LNCAP (cell line): ENCODE results near the gene HOXD10.

Source experiments
- TF ChIP-seq, protein P1 (sequence below): fragments of 450-650 bp; IDR thresholded peaks from 2 replicates; pipeline ENCODE4 v1.5.1; 2017; ENCODE audit warnings: mild to moderate bottlenecking

Gene HOXD10

GRCh38 chr2:176138526-176138922 lies 21.9 kb downstream of the HOXD10 start:
- TF ChIP-seq, protein P1, sequence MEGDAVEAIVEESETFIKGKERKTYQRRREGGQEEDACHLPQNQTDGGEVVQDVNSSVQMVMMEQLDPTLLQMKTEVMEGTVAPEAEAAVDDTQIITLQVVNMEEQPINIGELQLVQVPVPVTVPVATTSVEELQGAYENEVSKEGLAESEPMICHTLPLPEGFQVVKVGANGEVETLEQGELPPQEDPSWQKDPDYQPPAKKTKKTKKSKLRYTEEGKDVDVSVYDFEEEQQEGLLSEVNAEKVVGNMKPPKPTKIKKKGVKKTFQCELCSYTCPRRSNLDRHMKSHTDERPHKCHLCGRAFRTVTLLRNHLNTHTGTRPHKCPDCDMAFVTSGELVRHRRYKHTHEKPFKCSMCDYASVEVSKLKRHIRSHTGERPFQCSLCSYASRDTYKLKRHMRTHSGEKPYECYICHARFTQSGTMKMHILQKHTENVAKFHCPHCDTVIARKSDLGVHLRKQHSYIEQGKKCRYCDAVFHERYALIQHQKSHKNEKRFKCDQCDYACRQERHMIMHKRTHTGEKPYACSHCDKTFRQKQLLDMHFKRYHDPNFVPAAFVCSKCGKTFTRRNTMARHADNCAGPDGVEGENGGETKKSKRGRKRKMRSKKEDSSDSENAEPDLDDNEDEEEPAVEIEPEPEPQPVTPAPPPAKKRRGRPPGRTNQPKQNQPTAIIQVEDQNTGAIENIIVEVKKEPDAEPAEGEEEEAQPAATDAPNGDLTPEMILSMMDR: no peak

DNA sequence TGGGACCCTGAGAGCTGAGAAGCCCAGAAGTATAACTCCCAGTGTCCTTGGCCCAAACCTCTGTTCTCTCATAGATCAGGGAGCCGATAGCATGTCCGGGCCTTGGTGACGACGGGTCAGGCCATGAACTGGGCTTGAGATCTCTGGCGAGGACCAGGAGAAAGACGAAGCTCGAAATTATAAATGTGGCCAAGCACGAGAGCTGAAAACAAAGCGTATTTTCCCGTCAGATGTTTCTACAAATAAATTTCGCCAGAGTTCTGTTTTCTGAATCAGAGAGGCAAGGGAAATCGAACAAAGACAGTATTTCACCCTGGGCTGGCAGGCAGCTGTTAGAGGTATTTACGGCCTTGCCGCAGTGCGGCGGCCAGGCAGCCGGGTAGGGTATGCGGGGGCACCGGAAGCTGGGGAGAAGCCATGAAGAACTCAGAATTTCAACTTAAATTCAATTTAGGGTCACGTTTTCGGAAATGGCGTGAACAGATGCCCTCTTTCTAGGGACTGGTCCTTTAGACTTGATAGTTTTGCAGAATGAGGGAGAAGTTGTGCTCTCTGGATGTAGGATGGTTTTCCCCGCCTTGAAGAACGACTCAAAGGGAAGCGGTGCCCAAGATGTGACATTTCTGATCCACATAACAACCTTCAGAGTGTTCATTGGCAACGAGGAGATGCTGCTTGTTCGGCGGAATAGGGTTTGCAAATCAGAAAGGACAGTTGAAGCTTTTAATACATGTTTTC lies 22.5 kb downstream of the HOXD10 start:
- TF ChIP-seq, protein P1: no peak

DNA sequence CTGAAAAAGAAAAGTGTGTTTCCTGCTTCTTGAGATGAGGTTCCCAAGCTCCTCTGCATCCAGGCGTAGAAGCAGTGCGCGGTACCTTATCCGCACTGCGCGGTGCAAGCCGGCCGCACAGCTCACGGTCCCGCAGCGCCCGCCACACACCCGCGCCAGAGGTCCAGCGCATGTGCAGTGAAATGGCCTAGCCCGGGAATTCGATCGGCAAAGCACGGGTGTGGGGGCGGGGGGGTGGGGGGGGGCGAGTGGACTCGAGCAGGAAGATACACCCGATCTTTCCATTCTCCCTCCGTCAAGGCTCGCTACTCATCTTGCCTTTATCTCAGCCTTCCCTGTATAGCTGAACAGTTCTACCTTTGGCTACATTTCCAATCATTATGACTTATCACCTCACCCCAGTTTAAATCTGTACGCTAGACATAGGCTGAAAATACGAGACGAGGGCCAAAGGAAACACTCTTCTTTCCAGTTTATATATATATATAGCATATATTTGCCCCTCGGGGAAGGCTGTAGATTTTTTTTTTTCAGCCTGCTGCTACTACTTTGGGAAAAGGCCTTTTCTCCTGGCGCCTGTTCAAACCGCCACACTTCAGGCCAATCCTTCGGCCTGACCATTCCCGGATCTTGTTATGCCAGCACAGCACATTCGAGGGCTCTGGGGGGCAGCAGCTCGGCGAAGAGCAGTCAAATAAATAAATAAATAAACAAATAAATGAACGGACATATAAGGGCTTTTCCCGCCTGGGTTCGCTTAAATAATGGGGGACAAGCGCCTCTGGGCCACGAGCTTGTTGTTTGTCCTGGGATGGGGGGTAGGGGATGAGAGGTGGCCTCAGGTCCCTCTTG lies 23.3 kb downstream of the HOXD10 start:
- TF ChIP-seq, protein P1: no peak

- TF ChIP-seq, protein P1: peak; percentile 89
These were observed 24.1 kb downstream of the HOXD10 start for GRCh38 chr2:176140513-176141317.

- TF ChIP-seq, protein P1: no peak
These were observed 25.7 kb downstream of the HOXD10 start for GRCh38 chr2:176142281-176142680.

DNA sequence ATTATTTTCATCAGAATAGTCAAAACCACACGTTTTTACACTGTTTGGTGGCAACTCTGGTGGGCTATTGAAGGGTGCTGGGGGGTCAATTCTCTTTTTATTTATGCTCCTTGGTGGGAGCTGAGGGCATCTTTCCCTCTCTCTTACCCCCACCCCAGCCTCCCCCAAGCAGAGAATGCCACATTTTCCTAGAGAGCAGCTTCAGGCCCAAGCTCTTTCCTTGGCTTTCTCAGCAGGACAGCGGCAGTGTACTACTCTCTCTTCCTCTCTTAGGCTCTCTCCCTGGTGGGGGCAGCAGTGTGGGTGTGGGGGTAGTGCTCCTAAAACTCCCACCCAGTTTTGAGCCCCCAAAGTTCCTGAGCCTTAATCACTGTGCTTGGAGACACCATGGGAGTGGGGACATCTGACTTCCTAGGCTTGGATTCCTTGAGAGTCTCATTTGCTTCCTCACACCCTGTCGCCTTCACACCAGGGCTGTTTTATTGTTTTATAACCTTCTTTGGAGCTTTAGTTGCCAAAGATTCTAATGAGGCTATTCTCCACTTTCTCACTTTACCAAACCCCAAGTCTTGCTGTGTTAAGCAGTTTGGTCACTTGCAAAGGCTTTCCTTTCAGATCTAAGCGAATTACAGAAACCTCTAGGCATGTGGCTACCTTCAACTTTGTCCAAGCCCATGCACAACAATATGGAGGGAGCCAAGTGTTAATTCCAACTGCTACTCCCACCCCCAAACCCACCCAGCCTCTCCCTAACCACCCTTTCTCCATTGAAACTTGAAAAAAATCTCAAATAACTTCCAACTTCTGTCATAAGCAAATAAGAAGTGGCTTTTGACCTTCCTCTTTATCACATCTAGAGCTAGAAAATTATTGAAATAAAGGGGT lies 28.7 kb downstream of the HOXD10 start:
- TF ChIP-seq, protein P1: no peak
